Stimulated activated CD8-positive, alpha-beta memory T cell treated with anti-CD3 and anti-CD28 coated beads, Interleukin-2, amount 100 ng/mL, for 48 hours (primary cell): Measurements from ENCODE around the gene F2RL1.
"Not testable (repeated sequence)": the region's sequence is repeated elsewhere in the genome, so short reads cannot be mapped to it uniquely, and the experiment has no call there.

Experiments used
- DNase-seq, 2 donors: peaks; one replicate each; pipeline ENCODE4 v3.0.0-alpha.2; 2020; ENCODE audit warnings: low read depth in 2 of 2

F2RL1 gene, protein sequence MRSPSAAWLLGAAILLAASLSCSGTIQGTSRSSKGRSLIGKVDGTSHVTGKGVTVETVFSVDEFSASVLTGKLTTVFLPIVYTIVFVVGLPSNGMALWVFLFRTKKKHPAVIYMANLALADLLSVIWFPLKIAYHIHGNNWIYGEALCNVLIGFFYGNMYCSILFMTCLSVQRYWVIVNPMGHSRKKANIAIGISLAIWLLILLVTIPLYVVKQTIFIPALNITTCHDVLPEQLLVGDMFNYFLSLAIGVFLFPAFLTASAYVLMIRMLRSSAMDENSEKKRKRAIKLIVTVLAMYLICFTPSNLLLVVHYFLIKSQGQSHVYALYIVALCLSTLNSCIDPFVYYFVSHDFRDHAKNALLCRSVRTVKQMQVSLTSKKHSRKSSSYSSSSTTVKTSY

GRCh38 chr5:76818844-76819831, at the start of gene F2RL1:
TSS of gene F2RL1 (plus strand) at chr5:76819030. CDS start at chr5:76819183, 153 bp downstream.
- peak; percentile 22 to 27 for DNase-seq

DNA sequence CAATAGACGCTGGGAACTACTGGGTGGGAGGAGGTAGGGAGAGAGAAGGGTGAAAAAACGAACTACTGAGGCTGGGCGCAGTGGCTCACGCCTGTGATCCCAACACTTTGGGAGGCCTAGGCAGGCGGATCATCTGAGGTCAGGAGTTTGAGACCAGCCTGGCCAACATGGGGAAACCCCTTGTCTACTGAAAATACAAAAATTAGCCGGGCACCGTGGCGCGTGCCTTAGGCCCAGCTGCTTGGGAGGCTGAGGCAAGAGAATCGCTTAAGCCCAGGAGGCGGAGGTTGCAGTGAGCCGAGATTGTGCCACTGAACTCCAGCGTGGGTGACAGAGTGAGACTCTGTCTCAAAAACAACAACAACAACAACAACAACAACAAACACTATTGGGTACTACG, 47.8 kb upstream of the F2RL1 start:
- not testable (repeated sequence) for DNase-seq

DNA sequence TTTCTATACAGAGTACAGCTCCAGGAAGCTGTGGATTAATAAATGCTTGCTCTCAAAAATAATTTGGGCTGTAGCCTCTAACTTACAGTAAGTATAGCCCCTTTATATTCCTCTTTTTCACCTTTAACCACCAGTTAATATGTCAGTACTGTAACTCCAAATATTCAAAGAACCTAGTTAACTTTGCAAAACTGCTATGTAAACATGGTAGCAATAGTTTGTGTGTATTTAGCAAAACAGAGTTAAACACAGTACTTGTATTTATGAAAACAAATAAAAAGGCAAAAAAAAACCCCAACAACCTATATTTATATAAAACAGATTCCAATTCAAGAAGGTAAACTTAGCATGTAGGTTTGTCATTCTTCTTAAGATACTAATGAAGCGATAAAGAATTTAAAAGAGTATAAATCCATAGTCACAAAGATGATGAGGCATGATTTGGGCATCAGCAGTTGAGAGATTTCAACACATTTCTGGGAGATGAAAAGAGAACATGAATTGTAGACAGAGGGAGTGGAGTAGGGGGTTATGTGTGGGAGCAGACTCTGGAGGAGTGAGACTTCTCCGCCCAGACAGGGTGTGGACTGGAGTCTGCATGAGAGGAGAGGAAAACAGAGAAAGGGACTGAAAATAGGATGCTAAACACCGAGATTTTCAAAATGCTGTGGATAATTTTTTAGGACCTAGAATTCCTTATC, 47.0 kb upstream of the F2RL1 start:
- DNase-seq: no peak

GRCh38 chr5:76775921-76776320, 42.9 kb upstream of the F2RL1 start:
- DNase-seq: no peak

DNA sequence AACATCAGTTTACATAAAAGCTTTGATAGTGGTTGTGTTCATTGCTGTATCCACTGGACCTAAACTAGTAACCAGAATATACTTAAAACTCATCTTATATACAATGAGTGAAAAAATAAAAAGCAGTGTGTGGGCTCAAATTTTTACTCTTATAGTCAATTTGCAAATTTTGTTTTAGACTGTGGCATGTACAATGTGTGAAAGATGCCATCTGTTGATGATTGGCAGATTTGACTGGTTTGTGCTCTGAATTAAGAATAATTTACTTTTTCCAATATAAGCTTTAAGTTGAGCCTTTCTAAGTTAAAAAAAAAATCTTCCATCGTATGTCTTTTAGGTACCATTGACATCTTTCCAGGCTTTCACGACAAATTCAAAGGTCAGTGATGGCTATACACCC, 42.4 kb upstream of the F2RL1 start:
- no peak for DNase-seq

GRCh38 chr5:76780616-76781015, 38.2 kb upstream of the F2RL1 start:
- DNase-seq: not testable (repeated sequence)

DNA sequence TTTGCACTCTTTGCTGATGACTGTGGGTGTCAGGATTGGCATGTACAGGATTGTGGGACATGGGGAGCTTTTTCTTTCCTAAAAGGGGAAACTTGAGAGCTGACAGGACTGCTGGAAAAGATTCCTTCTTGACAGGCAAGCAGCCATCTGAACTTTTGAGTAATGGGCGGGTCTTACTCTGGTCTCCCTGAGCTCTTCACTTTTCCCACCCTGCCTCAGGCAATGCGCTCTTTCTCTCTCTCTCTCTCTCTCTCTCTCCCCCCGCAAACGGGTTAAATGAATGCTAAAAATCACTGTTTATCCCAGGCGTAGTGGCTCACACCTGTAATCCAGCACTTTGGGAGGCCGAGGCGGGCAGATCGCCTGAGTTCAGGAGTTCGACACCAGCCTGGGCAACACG, 37.1 kb upstream of the F2RL1 start:
- no peak for DNase-seq

GRCh38 chr5:76782444-76782843, 36.4 kb upstream of the F2RL1 start:
- no peak for DNase-seq

GRCh38 chr5:76787237-76787636, 31.6 kb upstream of the F2RL1 start:
- no peak for DNase-seq

DNA sequence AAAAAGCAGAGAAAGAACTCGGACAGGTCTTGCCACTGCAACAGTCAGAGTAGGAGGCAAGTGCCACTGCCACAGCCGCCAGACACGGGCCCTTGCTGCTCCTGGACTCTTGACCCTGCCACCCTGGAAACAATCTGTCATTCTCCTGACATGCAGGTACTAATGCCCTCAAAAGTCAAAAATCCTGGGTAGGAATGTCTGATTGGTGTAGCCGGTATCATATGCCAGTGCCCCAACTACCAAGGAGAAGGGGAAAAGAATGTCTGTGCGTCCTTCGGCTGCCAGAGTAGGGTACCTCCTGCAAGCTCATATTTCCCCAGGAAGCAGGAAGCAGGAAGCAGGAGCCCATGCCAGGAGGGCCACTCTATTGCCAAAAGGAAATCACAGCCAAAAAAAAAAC, 30.5 kb upstream of the F2RL1 start:
- DNase-seq: no peak

GRCh38 chr5:76789275-76789674, 29.6 kb upstream of the F2RL1 start:
- DNase-seq: not testable (repeated sequence)

- no peak for DNase-seq
Measured at GRCh38 chr5:76789991-76790581, 28.7 kb upstream of the F2RL1 start.

DNA sequence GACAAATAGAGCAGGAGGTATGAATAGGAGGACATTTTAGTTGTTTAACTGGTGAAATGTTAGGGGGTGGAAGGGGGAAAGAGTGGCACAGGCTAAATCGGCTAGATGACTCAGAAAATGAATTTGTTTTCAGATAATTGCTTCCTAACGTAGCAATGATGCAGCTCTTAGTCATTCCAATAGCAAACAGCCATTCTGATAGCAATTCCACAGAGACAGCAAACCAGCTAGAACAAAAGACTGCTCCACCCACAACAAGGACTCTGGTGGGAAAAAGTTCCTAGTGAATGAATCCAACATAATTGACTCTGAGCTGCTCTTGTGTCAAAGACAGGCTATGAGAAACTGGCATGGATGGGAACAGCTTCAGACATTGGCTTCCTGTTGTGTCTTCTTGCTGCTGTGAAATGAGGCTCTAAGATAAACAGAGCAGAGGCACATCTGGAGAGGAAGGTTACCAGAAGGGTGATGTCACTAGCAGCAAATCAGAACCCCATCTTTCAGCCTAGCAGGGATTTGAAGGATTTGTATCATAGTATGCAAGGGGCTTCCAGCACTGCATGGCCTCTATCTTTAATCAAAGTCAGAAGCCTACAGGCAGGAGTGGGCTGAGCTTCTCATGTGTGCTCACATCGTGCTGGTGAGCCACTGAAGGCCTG, 28.1 kb upstream of the F2RL1 start:
- DNase-seq: no peak

DNA sequence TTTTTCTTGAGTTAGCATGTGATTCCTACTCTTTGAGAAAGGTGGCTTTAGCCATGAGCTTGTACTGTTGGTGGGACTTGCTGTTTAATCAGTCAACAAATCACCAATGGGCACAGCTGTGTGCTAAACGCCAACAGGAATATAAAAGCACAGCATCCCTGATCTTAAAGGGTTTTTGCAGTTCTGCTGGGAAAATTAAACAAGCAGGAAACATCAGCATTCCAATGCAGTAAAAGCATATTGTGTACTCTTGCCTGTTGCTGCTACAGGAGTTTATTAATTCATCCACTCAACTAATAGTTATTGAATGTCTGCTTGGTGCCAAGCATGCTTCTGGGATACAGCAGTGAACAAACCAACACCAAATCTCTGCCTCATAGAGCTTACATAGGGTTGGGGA, 27.4 kb upstream of the F2RL1 start:
- DNase-seq: no peak

- no peak for DNase-seq
Measured at GRCh38 chr5:76794871-76795270, 24.0 kb upstream of the F2RL1 start.

DNA sequence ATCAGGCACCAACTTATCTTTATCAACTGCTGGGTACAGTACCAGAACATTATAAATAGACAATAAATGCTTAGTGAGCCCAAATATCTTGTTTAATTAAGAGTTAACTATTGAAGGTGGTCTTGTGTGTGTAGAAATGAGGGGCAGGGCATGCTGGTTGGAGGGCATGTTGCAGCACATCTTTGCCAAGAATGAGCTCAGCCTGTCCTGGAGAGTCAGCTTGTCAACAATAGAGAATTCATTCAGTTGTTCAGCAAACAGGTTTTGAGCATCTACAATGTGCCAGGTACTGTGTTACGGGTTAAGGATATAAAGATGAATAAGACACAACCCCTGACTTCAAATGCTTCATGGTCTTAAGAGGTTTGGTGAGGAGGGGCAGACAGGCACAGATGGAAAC, 19.2 kb upstream of the F2RL1 start:
- no peak for DNase-seq

GRCh38 chr5:76800579-76800978, 18.3 kb upstream of the F2RL1 start:
- no peak for DNase-seq

- DNase-seq: no peak
Measured at GRCh38 chr5:76801159-76801802, 17.5 kb upstream of the F2RL1 start.

DNA sequence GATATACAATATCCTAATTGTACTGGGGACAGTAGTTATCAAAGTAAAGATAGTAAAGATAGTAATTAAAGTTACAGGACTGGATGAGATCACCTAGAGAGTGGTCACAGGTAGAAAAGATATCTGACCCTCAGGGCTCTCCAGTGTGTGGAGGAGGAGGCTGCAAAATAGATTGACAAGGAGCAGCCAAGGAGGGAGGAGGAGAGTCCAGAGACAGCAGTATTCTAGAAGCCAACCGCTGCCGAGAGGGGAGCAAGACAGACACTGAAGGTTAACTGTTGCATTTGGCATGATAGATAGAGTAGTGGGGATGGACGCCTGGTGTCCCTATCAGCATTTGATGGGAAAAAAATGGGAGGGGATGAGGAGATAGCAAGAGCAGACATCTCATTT, 17.0 kb upstream of the F2RL1 start:
- no peak for DNase-seq

- no peak for DNase-seq
Measured at GRCh38 chr5:76804266-76804665, 14.6 kb upstream of the F2RL1 start.
